Measurements from ENCODE around the gene AKAP13.

Gene AKAP13

DNA sequence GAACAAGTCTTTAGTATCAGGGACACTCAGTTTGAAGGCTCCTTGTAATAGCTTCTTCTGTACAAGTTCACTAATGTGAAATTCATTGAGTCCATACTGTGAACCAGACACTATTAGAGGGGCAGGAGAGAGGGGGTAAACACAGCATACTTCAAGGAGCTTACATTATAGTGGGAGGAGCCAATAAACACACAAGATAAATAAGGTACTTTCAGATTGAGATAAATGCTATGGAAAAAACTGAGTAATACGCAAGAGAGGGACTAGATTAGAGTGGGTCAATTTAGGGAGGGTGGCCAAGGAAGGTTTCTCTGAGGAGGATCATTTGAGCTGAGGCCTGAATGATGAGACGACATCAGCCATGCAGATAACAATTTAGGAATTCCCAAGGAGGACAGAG, 3.1 kb upstream of the AKAP13 start:
- TF ChIP-seq, protein P1, sequence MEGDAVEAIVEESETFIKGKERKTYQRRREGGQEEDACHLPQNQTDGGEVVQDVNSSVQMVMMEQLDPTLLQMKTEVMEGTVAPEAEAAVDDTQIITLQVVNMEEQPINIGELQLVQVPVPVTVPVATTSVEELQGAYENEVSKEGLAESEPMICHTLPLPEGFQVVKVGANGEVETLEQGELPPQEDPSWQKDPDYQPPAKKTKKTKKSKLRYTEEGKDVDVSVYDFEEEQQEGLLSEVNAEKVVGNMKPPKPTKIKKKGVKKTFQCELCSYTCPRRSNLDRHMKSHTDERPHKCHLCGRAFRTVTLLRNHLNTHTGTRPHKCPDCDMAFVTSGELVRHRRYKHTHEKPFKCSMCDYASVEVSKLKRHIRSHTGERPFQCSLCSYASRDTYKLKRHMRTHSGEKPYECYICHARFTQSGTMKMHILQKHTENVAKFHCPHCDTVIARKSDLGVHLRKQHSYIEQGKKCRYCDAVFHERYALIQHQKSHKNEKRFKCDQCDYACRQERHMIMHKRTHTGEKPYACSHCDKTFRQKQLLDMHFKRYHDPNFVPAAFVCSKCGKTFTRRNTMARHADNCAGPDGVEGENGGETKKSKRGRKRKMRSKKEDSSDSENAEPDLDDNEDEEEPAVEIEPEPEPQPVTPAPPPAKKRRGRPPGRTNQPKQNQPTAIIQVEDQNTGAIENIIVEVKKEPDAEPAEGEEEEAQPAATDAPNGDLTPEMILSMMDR (IDR thresholded peaks at IDR 0.05; ENCODE audit: low read depth, low read length, missing control alignments): no peak
- DNase-seq (ENCODE audit: low read depth): no peak
- no peak overlapping the region for H3K4me3 ChIP-seq (ENCODE audit: low read depth, low read length)
- in situ Hi-C loops (cut with HindIII; ENCODE audit: low sequenced_read_pairs): no loop called here

DNA sequence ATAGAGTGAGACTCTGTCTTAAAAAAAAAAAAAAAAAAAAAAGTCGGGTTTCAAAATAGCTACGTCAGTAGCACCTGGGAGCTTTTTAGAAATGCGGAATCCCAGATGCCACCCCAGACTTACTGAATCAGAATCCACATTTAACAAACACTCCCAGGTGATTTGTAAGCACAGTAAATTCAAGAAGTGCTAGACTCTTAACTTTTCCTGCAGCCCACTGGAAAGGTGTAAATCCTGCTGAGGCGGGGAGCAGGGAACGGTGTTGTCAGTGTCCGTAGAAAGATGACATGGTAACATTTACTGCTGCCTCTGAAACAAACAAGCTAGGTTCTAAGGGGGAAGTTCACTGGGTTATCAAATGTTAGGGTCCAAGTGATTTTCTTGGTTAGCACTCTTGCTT, 2.4 kb upstream of the AKAP13 start:
- no peak for DNase-seq (ENCODE audit: low read depth)
- TF ChIP-seq, protein P1 (IDR thresholded peaks at IDR 0.05; ENCODE audit: low read depth, low read length, missing control alignments): no peak
- no peak overlapping the region for H3K4me3 ChIP-seq (ENCODE audit: low read depth, low read length)
- in situ Hi-C loops (cut with HindIII; ENCODE audit: low sequenced_read_pairs): no loop called here

DNA sequence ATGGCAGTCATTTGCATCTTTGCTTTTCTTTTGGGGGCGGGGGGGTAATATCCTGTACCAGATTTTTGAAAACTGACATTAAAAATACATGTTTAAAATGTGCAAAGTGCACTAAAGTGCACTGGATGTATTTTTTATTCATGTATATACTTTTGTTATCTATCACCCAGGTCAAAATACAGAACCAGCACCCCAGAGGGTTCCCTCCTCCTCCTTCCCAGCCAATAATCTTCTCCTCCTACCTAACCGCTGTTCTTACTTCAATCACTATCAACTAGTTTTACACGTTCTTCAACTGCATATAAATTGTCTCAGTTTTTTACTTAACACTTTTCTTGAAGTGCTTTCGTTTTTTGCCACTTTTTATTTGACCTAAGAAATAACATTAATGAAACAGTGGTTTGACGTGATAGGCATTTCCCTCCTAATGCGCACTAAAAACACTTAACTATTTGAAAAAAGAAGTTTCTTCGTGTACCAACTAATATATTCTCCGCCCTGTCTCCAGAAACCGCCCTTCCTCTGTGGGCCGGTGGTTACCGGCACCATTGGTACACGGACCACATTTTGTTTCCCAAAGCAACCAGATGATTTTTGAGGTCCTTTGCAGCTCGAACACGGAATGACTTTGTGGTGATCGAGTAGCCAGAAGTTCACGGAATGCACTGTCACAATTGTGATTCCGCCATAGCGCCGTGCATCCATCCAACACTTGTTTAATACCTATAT, 836 bp upstream of the AKAP13 start:
- DNase-seq (ENCODE audit: low read depth): no peak
- peak overlapping the region; percentile 66 for H3K4me3 ChIP-seq (ENCODE audit: low read depth, low read length)
- in situ Hi-C loops (cut with HindIII; ENCODE audit: low sequenced_read_pairs): no loop called here
- TF ChIP-seq, protein P1 (IDR thresholded peaks at IDR 0.05; ENCODE audit: low read depth, low read length, missing control alignments): no peak

DNA sequence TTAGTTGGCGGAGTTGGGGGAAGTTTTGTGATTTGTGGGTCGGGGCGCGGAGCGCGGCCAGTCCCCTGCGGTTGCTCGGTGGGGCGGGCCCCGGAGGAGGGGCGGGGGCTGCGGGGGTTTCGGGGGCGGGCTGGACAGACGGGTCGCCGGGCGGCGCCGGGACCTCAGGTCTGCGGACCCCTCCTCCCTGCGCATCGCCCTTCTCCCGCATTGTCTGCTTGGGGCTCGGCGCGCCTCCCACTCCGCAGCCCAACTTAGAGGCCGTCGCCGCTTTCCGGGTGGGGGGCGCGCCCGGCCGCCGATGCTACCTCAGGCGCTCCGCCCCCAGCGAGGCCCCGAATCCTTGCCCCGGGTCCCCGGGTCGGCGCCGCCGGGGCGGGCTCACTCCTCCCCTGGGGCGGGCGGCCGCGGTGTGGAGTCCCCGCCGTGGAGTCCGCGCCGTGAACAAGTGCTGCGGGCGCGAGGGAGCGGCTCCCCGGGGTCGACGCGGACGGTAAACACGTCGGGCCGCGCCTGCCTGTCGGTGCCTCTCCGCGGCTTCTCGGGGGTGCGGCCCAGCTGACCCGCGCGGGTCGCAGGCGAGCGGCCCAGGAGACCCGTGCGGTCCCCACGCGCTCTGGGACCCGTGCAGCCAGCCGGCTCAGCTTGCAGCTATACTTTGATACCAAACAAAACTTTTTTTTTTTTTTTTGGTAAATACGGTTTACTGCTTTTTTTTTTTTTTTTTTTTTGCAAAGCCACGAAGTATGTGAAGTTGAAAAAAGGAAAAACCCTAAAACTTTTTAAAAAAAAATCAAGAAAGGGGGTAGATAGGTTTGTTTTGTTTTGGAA, 624 bp downstream of the AKAP13 start:
- TF ChIP-seq, protein P1 (IDR thresholded peaks at IDR 0.05; ENCODE audit: low read depth, low read length, missing control alignments): no peak
- no peak for DNase-seq (ENCODE audit: low read depth)
- H3K4me3 ChIP-seq (ENCODE audit: low read depth, low read length): peak overlapping the region; percentile 66
- in situ Hi-C loops (cut with HindIII; ENCODE audit: low sequenced_read_pairs): no loop called here

DNA sequence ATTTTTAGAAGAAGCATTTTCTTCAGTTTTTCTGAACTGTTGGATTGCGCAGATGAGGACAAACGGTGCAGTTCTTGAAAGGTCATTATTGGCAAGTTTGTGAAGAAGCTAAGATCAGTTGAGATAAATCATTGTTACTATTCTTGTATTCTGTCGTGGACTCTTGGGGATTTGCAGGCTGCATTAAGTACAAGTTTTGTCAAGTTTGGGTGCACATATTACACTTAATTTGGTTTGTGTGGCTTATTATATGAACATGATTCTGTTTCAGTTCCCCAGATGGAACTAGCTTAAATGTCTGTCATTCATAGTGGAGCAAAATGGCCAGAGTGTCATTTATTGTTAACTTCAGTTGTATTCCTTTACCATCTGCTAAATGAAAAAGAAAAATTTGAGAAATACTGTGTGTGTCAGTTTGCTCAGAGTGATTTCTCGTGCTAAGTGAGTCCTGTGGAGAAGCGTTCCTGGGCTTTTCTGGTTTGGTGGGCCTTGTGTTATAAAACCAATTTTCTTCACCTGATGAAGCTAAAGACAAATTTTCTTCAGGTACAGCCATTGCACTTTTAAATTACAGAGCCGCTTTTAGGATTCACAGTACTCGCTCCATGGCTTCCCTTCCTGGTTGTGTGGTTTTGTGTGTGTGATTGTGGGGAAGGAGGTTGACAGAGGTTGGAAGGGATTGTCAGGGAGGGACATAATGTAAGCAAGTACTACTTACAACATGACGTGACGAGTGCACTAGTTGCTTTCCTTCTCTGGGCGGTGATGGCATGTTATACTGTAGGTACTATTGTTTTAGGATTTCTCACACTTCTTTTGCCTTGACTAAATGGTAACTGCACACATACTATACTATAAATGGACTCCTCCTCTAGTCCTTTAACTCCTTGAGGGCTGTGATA, 1.7 kb downstream of the AKAP13 start:
- in situ Hi-C loops (cut with HindIII; ENCODE audit: low sequenced_read_pairs): no loop called here
- TF ChIP-seq, protein P1 (IDR thresholded peaks at IDR 0.05; ENCODE audit: low read depth, low read length, missing control alignments): no peak
- H3K4me3 ChIP-seq (ENCODE audit: low read depth, low read length): peak overlapping the region; percentile 66
- DNase-seq (ENCODE audit: low read depth): no peak

DNA sequence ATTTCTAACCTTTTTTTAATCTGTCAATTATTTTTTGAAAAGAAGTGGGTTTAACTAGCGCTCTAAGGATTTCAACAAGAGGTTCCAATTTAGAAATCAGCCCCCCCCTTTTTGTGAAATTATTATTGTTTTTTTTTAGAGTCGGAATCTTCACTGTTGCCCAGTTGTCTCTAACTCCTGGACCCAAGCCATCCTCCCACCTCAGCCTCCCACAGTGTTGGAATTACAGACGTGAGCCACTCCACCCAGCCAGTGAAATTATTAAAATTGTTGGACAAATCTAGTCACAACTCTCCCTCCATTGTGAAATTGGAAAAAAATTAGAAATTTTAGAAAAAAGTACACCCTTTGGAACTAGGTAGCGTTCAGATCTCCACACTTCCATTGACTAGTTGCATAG, 2.5 kb downstream of the AKAP13 start:
- in situ Hi-C loops (cut with HindIII; ENCODE audit: low sequenced_read_pairs): no loop called here
- no peak for DNase-seq (ENCODE audit: low read depth)
- peak overlapping the region; percentile 66 for H3K4me3 ChIP-seq (ENCODE audit: low read depth, low read length)
- TF ChIP-seq, protein P1 (IDR thresholded peaks at IDR 0.05; ENCODE audit: low read depth, low read length, missing control alignments): no peak
